Measurements from ENCODE around the gene ALDH1L1.

The ALDH1L1 gene

GRCh38 chr3:126180477-126181397 lies at the start of gene ALDH1L1:
TSS of gene ALDH1L1 (minus strand) at chr3:126180586. CDS start at chr3:126160979, 19,607 bp downstream.
- ATAC-seq = no peak

DNA sequence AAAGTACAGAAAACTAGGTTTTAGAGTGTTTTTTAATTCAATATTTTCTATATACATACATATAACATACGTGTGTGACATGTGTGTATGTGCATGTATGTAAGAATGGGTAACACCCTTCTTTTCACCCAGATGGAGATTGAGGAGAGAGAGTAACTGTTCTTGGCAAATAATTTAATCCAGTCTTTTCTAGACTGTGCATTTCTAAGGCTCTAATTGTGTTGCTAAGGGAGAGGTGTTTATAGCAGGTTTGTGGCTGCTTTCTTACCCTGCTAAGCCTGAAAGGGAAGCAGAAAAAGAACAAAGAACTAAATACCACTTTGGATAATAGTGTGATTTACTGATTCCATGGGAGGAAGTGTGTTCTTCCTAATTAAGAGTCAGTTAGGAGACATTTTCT lies 46.0 kb upstream of the ALDH1L1 start:
- ATAC-seq = no peak

DNA sequence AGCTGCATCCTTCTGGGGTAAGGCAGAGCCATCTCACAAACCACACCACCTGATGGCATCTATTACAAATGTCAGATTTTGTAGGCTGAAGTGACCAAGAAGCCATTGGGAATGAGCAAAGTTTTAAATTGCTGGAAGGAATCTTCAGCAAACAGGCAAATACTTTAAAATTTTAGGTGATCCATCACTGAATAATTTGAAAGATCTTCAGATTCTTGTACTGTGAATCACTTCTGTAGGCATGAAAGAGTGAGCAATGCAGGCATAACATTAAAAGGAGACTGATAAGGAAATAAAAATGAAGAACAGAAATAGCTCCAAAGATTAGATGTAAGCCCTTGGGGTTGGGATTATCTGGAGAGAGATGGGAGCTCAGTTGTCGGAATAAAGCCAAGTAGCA lies 36.0 kb upstream of the ALDH1L1 start:
- ATAC-seq = no peak

- ATAC-seq = no peak
Observed at GRCh38 chr3:126213379-126214028, 33.1 kb upstream of the ALDH1L1 start.

- no peak for ATAC-seq
Observed at GRCh38 chr3:126212620-126213378, 32.4 kb upstream of the ALDH1L1 start.

DNA sequence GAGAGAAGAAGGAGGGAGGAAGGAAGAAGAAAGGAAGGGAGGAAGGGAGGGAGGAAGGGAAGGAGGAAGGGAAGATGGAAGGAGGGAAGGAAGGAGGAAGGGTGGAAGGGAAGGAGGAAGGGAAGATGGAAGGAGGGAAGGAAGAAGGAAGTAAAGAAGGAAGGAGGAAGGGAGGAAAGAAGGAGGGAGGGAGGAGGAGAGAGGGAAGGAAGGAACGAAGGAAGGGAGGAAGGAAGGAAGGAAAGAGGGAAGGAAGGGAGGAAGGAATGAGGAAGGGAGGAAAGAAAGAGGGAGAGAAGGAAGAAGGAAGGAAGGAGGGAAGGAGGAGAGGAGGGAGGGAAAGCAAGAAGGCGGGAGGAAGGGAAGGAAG lies 31.8 kb upstream of the ALDH1L1 start:
- no peak for ATAC-seq

DNA sequence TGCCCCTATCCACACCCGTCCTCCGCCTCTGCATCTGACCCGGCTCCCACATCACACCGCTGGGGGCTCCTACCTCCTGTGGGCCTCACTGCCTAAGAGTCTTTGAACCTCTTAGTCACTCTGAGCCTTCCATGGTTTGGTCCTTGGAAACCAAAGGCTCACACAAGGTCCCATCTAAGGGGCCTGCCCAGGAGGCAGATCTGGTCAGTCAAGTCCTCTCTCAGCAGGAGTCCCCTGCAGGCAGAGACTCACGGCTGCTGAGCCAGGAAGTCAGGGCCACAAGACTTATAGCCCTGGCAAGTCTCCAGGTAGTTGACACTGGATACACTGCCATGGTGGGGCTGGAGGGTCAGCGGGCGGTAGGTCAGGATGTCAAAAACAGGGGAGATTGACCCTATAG lies 31.2 kb upstream of the ALDH1L1 start:
- no peak for ATAC-seq

DNA sequence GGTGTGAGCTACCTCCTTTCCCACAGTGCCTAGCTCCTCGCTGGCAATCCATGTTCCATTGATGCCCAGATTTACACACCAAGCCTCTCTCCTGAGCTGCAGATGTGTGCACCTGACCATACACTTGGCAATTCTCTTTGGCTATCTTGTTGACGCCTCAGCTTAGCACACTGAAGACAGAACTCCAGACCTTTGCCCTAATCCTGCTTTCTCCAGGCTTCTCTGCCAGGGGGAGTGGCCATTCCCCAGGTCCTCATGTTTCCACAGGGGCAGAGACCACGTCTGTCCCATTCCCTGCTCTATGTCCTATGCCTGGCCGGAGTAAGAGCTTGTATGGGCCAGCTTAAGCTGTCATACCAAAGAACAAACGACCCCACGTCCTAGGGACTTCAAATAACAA lies 30.2 kb upstream of the ALDH1L1 start:
- ATAC-seq = no peak

GRCh38 chr3:126209741-126210140 lies 29.4 kb upstream of the ALDH1L1 start:
- no peak for ATAC-seq

GRCh38 chr3:126208606-126209256 lies 28.3 kb upstream of the ALDH1L1 start:
- ATAC-seq = no peak

DNA sequence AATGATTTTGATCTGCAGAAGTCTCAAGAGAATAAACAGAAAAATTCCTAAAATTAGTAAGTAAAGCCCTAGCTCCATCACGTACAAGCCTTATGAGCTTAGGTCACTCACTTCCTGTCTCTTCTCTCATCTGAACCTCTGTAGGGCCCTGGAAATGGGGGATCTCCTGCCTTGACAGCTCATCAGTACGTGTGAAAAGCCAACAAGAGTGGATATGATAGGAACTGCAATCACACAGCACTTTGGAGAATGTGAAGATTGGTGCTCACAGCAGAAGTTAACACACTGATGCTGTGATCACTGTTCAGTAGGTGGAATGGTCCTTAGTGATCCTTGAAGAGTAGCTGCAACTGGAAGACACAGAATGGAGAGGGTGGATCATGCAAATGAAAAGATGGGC lies 27.8 kb upstream of the ALDH1L1 start:
- ATAC-seq = no peak

GRCh38 chr3:126207166-126207565 lies 26.8 kb upstream of the ALDH1L1 start:
- ATAC-seq = no peak

DNA sequence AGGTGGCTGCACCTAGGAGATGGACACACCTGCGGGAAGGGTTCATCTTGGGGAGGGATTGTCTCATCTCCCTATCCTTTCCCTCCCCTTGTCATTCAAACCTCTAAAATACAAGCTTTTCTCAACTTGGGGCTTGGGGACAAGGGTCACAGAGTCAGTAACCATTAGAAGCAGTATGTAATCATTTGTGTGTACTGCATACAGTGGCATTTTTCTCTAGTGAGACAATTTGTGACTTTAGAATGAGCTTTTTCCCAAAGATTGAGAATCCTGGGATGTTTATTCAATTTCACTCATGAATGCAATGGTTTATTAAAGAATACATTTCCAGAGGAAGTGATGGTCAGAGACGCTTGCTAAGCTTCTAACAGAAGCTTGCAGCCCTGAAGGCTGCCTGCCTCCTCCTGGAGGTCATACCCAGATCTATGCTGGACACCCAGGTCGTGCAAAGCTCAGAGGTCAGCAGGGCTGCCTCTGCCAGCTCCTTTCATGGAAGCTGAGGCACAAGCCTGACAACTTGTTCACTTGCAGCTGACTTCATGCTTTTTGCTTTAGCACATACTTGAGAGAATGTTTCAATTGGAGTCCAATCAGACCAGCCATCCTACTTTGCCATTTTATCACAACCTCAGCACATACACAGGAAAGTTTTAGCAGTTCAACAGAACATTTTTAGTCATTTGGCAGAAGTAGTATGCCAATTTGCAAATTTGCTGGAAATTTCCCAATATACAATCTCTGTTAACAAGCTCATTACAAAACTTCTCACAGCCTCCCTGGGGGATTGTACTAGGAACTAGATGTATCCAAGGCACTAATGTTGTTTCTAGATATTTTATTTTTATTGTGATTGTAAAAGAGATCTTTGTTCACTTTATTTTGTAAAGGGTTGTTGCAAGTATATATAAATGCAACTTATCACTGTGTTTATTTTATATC lies 25.6 kb upstream of the ALDH1L1 start:
- no peak for ATAC-seq

DNA sequence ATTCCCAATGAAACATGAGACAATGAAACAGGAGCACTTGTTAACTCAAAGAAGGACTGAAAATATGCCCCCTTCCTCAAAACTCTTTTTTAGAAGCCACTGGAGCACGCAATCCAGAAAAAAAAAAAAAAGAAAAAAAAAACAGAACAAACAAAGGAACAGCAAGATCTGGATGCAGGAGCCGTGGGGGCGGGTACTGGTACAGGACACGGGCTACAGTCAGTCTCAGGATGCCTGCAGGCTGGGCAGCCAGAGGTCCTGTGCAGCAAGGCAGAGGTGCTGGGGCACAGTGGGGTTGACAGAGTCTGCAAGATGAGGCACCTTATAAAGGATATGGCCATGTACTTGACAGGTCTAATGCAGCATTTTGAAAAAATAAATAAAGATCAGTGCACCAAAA lies 22.3 kb upstream of the ALDH1L1 start:
- ATAC-seq = no peak

DNA sequence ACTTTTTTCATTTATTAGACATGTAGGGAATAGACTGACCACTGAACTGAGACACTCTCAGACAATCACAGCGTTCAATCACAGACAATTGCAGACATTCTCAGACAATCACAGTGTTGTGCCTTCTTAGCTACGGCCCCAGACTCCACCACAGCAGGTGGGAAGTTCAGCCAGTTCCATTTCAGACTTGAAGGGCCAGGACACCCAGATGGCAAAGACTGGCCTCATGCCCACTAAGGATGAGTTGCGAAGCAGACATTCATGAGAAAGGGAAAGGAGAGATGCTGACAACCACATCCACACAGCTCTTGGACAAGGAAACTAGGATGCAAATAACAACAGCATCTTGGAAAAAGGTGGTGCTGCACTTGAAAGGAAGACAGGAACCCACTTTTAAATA lies 21.9 kb upstream of the ALDH1L1 start:
- no peak for ATAC-seq

DNA sequence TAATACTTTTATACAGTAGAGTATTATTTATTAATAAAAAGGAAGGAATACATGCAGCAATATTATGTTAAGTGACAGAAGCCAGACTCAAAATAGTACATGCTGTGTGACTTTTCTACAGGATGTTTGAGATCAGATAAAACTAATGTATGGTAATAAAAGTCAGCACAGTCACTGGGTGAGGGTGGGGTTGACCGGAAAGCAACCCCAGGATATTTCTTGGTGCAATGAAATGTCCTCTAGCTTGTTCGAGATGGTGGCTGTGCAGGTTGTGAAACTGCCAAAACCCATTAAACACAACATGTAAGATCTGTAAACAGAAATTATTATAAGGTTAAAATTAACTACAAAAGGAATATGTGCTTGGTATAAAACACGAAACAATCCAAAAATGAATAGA lies 20.8 kb upstream of the ALDH1L1 start:
- ATAC-seq = no peak

DNA sequence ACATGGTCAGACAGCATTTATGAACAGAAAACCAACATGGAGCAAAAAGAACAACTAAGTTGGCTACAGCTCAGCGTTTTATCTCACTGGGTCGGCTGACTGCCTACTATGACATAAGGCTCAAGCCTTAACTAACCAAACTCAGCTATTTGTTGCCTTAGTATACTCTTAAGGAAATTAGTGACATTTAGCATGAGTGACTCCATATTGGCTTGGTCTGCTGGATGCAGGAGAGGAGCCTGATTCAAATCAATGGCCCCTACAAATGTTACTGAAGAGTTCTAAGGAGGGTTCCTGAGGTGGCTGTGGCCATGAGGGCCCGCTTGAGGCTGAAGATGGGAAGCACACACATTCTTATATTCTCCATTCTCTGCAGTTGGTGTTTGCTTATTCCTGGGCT lies 20.1 kb upstream of the ALDH1L1 start:
- no peak for ATAC-seq

- no peak for ATAC-seq
Observed at GRCh38 chr3:126199256-126199655, 18.9 kb upstream of the ALDH1L1 start.

- ATAC-seq = peak; percentile 56 to 62
Observed at GRCh38 chr3:126197854-126198584, 17.6 kb upstream of the ALDH1L1 start.

- ATAC-seq = no peak
Observed at GRCh38 chr3:126197343-126197742, 17.0 kb upstream of the ALDH1L1 start.

DNA sequence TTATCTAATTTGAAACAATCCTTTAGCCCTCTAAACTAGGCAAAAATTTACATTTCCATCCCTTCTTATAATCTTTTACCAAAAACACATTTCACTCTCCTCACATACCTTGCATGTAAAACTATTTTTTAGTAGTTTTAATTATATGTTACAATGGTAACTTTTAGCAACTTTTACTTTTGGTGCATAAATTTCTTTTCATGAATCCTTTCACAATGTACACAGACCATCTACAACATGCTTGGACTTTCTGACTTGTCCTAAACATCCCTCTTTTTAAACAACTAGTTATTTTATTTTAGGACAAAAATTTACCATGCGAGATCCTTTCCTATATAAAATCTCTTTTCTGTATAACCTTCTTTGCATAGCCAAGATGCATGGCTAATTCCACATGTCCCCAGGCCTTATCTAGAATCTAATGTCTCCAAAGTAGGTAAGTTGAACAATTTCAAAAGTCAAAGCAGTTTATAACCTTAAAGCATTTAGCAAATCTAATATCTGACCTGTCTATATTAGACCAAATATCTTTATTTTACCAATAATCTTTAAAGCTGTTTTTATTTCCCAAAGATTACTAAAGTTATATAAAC lies 14.4 kb upstream of the ALDH1L1 start:
- ATAC-seq = no peak
